Hematopoietic multipotent progenitor cell treated with erythropoietin and hydrocortisone succinate and interleukin-3 and kit ligand, for 8 days (in vitro differentiated cells): ENCODE measurements around the gene KLF2.
"Not testable (repeated sequence)": the region's sequence is repeated elsewhere in the genome, so short reads cannot be mapped to it uniquely, and the experiment has no call there.

Experiments used
- DNase-seq: peaks from one replicate; pipeline ENCODE4 v3.0.0-alpha.2; 2015

Gene KLF2

GRCh38 chr19:16324384-16325160, at the start of gene KLF2:
TSS of gene KLF2 (plus strand) at chr19:16324826. CDS start at chr19:16324924, 98 bp downstream.
- peak; percentile 48 for DNase-seq

DNA sequence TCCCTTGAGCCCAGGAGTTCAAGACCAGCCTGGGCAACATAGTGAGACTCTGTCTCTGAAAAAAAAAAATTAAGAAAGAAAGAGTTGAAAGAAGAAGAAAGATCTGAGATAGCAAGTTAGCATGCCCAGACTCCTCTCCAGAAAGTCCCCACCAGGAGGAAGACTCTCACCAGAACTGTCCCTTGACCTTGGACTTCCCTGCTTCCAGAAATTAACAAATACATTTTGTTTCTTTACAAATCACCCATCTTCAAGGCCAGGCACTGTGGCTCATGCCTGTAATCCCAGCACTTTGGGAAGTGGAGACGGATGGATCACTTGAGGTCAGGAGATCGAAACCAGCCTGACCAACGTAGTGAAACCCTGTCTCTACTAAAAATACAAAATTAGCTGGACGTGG, 44.3 kb upstream of the KLF2 start:
- DNase-seq, result no peak

GRCh38 chr19:16281743-16282142, 42.9 kb upstream of the KLF2 start:
- no peak for DNase-seq

DNA sequence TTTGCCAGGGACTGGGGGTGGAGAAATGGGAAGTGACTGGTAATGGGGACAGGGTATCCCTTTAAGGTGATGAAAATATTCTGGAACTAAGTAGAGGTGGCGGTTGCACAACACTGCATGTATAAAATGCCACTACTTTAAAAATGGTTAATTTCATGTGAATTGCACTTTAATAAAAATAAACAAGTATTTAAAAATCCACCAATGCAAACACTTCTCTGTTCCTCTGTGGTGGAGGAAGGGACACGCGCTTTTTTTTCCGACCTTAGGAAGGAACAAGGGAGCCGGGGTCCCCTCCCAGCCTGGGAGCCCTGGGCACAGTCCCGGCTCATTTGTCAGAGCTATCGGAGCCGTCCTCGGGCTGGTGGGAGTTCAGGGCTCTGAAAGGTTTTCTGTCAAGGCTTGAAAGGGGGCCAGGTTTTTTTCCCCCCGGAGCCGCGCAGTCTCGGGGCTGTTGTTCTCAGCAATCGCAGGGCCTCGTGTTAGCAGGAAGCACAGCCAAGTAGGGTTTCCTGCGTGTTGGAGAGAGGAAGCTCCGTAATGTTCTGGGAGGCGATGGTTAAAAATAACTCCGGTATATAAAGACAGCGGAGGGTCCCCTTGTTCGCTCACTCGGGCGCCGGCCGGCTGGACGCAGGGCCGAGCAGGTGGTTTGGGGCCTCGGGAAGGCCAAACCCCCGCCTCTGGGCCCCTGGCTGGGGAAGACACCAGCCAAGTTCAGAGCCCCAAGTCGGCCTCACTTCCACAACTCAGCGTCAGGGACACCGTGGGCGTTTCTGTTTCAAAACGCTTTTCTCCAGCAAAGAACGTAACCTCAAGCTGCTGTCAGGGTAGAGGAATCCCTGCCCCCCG, 41.2 kb upstream of the KLF2 start:
- no peak for DNase-seq

DNA sequence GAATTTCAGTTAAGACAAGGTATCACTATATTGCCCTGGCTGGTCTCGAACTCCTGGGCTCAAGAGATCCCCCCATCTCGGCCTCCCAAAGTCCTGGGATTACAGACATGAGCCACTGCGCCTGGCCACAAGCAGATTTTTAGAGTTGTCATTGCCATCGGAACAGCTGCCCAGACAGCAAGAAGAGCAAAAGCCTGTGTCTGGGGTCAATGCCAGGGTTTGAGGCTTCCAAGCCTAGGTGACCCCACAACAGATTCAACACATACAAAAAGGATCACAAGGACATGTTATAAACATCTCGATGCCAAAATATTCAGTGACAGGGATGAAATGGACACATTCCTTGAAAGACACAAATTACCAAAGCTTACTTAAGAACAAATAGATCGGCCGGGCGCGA, 40.1 kb upstream of the KLF2 start:
- no peak for DNase-seq

- DNase-seq, result not testable (repeated sequence)
These were observed 39.5 kb upstream of the KLF2 start for GRCh38 chr19:16285079-16285478.

DNA sequence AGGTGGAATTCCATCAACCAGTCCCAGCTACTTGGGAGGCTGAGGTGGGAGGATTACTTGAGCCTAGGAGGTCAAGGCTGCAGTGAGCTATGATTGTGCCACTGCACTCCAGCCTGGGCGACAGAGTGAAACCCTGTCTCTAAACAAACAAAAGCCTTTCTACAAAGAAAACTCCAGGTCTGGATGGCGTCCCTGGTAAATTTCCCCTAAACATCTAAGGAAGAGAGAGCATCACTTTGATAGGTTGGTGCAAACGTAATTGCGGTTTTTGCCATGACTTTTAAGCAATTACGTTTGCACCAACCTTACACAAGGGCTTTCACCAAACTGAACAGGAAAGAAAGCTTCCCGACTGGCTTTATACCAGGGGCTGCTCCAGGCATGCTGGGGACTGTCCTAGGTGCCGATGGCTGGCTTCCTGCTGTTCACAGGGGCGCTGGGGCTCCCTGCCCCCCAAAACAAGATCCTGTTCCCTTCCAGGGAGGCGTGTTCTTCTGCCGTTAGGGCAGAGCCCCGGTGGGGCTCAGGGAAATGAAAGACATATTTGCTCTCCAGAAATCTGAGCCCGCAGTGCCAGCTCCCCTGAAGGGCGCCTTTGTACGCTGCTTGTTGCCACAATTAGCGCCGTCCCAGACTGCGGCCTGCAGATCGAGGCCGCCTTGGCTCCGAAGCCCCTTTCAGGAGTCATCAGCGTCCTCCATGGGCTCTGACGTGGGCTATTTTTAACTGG, 38.7 kb upstream of the KLF2 start:
- DNase-seq, result no peak

GRCh38 chr19:16288544-16288943, 36.1 kb upstream of the KLF2 start:
- no peak for DNase-seq

- DNase-seq, result no peak
These were observed 35.0 kb upstream of the KLF2 start for GRCh38 chr19:16289594-16289993.

DNA sequence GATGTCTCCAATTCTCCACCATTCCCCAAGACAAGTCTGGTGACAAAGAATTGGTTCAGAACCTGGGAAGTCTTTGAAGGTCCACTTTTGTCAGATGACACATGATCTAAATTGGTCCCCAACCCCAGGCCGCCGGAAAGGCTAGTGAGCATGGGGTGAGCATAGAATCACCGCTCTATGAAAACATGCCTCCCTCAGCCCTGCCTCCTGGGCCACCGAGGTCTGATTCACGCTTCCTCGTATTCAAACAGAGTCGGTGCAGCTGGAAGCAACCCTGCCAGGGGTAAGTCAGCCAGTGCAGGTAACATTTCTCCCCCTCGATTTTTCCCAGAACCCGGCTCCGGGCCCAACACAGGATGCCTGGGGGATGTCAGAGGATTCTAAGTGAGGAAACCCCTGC, 33.9 kb upstream of the KLF2 start:
- DNase-seq, result no peak

- peak; percentile 12 for DNase-seq
These were observed 31.2 kb upstream of the KLF2 start for GRCh38 chr19:16293118-16294091.

DNA sequence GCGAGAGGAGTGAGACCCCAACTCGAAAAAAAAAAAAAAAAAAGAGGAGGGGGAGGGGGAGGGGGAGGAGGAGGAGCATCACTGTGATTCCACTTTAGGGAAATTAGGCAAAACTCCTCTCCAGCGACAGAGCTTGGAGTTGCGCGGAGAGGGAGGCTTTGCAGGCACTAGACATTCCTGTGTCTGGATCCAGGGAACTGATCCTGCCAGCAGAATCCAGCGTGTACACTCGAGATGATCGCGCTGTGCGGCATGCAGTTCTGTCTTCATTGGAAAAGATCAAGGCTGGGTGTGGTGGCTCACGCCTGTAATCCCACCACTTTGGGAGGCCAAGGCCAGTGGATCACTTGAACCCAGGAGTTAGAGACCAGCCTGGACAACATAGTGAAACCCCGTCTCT, 29.6 kb upstream of the KLF2 start:
- no peak for DNase-seq

DNA sequence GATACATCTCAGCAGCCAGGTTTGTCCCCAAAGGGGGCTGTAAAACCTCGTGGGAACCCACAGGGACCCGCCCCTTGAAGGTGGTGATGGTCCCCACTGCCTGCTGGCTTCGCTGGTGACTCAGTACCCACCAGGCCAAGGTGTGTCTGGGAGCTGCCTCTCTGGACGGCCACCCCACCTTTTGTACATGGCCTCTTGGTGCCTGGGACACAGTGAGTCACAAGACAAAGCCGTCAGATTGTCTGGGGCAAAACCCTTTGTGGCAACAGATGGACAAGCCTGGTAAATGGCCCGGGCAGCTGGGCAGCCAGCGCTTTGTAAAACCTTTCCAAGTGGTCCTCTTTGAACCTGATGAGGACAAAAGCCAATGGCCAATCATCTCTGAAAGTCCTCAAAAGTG, 27.9 kb upstream of the KLF2 start:
- no peak for DNase-seq

- no peak for DNase-seq
These were observed 26.9 kb upstream of the KLF2 start for GRCh38 chr19:16297575-16298178.

DNA sequence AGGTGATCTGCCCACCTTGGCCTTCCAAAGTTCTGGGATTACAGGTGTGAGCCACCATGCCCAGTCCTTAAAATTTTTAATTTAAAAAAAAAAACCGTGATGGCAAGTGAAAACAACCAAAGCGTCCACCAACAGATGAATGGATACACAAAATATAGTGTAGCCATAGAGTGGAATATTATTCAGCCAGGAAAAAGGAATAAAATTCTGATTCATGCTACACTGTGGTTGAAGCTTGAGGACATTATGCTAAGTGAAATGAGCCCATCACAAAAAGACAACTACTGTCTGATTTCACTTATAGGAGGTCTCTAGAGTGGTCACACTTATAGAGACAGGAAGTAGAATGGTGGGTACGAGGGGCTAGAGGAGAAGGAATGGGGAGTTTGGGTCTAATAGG, 26.3 kb upstream of the KLF2 start:
- no peak for DNase-seq

DNA sequence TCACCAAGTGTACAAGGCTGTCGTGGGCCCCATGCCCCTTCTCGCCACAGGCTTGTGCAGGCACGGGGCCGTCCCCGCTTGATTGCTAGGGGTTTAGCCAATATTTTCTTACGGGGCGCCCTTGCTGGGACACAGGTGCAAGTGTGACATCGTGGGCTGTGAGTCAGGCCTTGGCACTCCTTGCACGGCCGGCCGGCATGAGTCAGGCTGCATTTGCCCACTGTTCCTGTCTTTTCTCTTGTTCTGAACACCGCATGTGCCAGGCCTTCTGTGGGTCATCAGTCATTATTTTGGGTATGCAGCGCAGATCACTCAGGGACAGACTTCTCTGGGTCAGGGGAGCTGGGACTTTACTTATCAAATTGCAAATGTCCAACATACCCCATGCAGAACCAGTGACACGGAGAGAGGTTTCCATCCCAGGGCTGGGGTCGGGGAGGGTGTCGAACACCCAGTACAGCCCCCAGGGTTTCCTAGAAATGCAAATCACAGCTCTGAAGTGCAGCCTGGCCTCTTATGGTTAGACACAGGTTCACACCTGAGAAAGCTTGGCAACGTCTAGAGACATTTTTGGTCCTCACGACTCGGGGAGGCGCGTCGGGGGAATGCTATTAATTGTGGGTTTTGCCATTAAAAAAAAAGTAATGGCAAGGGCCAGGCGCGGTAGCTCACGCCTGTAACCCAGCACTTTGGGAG, 22.5 kb upstream of the KLF2 start:
- no peak for DNase-seq

GRCh38 chr19:16303755-16304154, 20.9 kb upstream of the KLF2 start:
- no peak for DNase-seq

DNA sequence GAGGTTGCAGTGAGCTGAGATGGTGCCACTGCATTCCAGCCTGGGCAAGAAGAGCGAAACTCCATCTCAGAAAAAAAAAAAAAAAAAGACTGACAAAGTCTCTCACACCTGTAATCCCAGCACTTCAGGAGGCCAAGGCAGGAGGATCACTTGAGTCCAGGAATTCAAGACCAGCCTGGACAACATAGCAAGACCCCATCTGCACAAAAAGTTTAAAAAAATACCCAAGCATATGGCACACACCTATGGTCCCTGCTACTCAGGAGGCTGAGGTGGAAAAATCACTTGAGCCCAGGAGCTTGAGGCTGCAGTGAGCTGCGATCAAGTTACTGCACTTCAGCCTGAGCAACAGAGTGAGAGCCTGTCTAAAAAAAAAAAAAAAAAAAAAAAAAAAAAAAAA, 20.1 kb upstream of the KLF2 start:
- DNase-seq, result not testable (repeated sequence)

DNA sequence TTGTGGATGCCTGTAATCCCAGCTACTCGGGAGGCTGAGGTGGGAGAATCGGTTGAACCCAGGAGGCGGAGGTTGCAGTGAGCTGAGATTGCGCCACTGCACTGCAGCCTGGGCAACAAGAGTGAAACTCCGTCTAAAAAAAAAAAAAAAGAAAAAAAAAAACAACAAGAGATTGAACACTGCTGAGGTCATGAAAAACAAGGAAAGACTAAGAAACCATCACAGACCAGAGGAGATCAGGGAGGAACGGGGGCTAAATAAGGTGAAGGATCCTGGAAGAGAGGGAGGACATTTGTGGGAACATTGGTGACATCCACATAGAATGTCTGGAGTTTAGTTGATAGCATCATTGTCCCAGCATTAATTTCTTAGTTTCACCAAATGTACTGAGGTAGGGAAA, 19.6 kb upstream of the KLF2 start:
- DNase-seq, result not testable (repeated sequence)

DNA sequence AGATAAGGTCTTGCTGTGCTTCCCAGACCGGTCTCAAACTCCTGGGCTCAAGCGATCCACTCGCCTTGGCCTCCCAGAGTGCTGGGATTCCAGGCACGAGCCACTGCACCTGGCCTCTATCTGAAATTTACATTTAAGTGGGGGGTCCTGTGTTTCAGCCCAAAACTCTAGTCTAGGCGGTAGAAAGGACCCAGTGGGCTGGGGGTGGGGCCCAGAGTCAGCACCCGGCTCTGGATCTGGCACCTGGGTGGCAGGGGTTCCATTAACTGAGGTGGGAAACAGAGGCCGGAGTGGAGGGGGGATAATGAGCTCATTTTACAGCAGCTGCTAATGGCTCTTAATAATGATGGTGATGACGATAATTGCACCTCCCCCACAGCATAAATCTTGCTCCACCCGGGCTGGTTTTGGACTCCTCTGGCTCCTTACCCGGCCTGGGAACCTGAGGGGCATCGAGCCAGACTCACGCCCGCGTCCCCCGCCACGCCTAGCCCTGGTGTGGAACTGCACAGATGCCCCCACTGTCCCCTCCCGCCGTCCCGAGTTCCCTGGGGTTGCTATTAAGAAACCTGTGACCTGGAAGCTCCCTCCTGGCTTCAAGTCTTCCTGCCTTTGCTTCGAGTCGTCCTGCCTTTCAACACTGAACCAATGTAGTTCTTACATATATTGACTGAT, 17.8 kb upstream of the KLF2 start:
- DNase-seq, result no peak

DNA sequence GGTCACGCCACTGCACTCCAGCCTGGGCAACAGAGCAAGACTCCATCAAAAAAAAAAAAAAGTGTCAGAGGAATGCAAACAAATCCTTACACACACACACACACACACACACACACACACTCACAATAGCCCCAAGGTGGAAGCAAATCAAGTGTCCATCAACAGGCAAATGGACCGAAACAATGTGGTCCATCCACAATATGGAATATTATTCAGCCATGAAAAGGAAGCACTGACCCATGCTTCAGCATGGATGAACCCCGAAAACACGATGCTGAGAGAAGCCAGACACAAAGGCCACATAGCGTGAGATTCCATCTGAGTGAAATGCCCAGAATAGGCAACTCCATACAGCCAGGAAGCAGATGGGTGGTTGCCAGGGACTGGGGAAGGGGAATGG, 16.5 kb upstream of the KLF2 start:
- no peak for DNase-seq
